NT2/D1 (cell line): ENCODE data around the gene CYP27A1.

Experiments used
- DNase-seq: peaks from one replicate; pipeline ENCODE4 v3.0.0-alpha.2; 2011; ENCODE audit warnings: low read depth, low spot score
- H3K27me3 ChIP-seq: 2 replicates; pipeline ENCODE4 v1.6.0; 2011; ENCODE audit warnings: mild to moderate bottlenecking; ENCODE audit not compliant: insufficient read length, insufficient read depth
- H3K36me3 ChIP-seq: 2 replicates; pipeline ENCODE4 v1.6.1; 2011; ENCODE audit warnings: mild to moderate bottlenecking, low read length, mixed read lengths; ENCODE audit not compliant: insufficient read depth, insufficient read length
- H3K4me1 ChIP-seq: 2 replicates; pipeline ENCODE4 v1.5.1; 2011; ENCODE audit not compliant: insufficient read depth, insufficient read length
- H3K4me3 ChIP-seq: 2 replicates; pipeline ENCODE4 v1.5.1; 2011; ENCODE audit warnings: low read depth; ENCODE audit not compliant: insufficient read length
- H3K9ac ChIP-seq: 2 replicates; pipeline ENCODE4 v1.6.0; 2011; ENCODE audit warnings: low read depth; ENCODE audit not compliant: insufficient read length
- H3K9me3 ChIP-seq: 2 replicates; pipeline ENCODE4 v1.5.1; 2011; ENCODE audit warnings: mild to moderate bottlenecking, low read length; ENCODE audit not compliant: insufficient read depth
- SUZ12 ChIP-seq: IDR thresholded peaks from 2 replicates; pipeline ENCODE4 v1.6.1; 2011; ENCODE audit not compliant: insufficient read length, insufficient read depth; ENCODE audit errors: extremely low read depth
- YY1 ChIP-seq: IDR thresholded peaks from 2 replicates; pipeline ENCODE4 v1.6.1; 2011; ENCODE audit not compliant: insufficient read length, insufficient read depth
- ZNF274 ChIP-seq: IDR thresholded peaks from 2 replicates; pipeline ENCODE4 v1.6.1; 2011; ENCODE audit warnings: mild to moderate bottlenecking, low read depth, low read length

The CYP27A1 gene

GRCh38 chr2:218861645-218862318 lies 79.8 kb downstream of the CYP27A1 start:
- Histone ChIP-seq H3K9me3 (no peaks in the 10 kb centered on the region), H3K4me1 (peaks cover 29% of the 10 kb centered on the region), H3K27me3 (peaks cover 63% of the 10 kb centered on the region), H3K4me3 (no peak overlapping the region), H3K9ac (no peak overlapping the region), H3K36me3 (no peaks in the 10 kb centered on the region)
- no peak for TF ChIP-seq SUZ12
- TF ChIP-seq ZNF274 = no peak
- TF ChIP-seq YY1 = no peak
- DNase-seq = no peak

DNA sequence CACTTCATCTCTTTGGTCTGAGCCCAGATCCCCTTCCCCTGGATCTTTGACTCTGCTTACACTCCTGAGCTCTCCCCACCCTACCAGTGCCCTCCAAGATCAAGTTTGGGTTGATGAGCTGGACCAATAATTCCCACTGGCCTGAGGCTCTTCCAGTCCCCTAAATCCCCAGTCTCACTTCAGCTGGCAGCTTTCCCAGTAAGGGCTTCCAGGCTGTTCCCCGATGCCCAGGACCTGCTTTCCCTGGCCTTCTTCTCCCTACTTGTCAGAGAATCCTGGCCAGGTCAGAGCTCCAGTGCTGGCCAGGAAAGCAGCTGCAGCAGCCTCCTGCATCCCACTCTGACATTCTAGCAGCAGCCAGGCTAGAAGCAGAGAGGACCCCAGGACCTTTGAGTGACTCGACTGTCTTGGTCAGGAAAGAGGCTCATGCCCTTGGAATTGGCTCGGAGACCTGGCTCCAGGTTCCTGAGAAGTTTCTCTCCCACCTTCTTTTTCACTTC lies 81.1 kb downstream of the CYP27A1 start:
- Histone ChIP-seq H3K27me3 (peaks cover 58% of the 10 kb centered on the region), H3K9ac (no peak overlapping the region), H3K4me3 (no peak overlapping the region), H3K4me1 (peaks cover 21% of the 10 kb centered on the region), H3K36me3 (no peaks in the 10 kb centered on the region), H3K9me3 (no peaks in the 10 kb centered on the region)
- DNase-seq = no peak
- no peak for TF ChIP-seq YY1
- no peak for TF ChIP-seq SUZ12
